ENCODE measurements around the gene TNFAIP3.

The TNFAIP3 gene

DNA sequence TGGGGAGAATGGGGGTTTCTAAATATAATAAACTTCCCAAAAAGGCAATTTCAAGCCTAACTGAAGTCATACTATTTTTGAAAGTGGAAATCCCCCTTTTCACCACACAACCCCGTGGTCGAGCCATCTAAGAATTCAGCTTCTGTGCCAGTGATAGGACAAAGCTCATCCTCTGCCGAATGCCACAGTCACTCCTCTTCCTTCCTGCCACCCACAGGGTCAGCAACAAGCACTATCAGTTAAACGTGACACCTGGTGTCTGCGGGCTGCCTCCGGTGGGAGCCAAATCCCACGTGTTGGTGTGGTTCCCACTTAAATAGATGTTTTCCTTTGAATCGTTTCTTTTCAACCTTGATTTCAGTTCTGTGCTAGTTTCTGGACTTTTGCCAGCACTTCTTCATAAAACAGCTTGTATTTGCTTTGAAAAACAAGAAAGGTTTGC is 60.7 kb downstream of the TNFAIP3 start:
- H3K9ac ChIP-seq (ENCODE audit: low read length) = peak overlapping the region; percentile 80
- H4K20me1 ChIP-seq (ENCODE audit: insufficient read depth, low read length) = no peaks in the 10 kb centered on the region
- no peak for TF ChIP-seq EZH2phosphoT487 (IDR thresholded peaks at IDR 0.05; ENCODE audit: low read depth)
- TF ChIP-seq, protein P1, sequence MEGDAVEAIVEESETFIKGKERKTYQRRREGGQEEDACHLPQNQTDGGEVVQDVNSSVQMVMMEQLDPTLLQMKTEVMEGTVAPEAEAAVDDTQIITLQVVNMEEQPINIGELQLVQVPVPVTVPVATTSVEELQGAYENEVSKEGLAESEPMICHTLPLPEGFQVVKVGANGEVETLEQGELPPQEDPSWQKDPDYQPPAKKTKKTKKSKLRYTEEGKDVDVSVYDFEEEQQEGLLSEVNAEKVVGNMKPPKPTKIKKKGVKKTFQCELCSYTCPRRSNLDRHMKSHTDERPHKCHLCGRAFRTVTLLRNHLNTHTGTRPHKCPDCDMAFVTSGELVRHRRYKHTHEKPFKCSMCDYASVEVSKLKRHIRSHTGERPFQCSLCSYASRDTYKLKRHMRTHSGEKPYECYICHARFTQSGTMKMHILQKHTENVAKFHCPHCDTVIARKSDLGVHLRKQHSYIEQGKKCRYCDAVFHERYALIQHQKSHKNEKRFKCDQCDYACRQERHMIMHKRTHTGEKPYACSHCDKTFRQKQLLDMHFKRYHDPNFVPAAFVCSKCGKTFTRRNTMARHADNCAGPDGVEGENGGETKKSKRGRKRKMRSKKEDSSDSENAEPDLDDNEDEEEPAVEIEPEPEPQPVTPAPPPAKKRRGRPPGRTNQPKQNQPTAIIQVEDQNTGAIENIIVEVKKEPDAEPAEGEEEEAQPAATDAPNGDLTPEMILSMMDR (IDR thresholded peaks at IDR 0.05; ENCODE audit: low read depth, low read length) = no peak
- no peaks in the 10 kb centered on the region for H3K27me3 ChIP-seq (ENCODE audit: low read depth, low read length)
- H3K9me3 ChIP-seq (ENCODE audit: insufficient read depth, low read length) = no peaks in the 10 kb centered on the region
- H3K4me1 ChIP-seq (ENCODE audit: low read length) = peaks cover 92% of the 10 kb centered on the region
- peak overlapping the region; percentile 39 for H3K4me3 ChIP-seq (ENCODE audit: low read length)
- H3K4me2 ChIP-seq (ENCODE audit: low read length) = peak overlapping the region; percentile 71
- no peaks in the 10 kb centered on the region for H3K79me2 ChIP-seq (ENCODE audit: low read length)
- no peak overlapping the region for H2AFZ ChIP-seq (ENCODE audit: low read depth, low read length)
- H3K36me3 ChIP-seq (replicated peaks; ENCODE audit: low read depth, low read length) = no peaks in the 10 kb centered on the region
- H3K27ac ChIP-seq (ENCODE audit: low read length) = peak overlapping the region; percentile 98

DNA sequence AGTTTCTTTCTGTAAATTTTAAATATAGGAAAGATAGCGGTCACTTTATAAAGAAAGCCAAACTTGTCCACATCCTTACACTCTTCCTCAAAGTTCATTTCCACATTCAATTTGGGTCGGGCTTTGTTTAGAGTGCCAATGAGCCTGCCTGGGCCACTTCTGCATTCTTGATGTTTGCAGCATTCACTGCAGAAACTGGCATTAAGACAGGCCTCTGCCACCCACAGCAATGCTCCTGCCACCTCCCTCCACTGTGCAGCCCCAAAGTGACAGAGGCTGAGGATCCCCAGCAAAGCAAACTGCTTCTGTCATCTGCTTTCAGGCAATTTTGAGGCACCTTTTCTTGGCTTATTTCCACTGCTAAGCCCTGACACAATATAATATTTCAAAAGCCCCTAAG is 61.2 kb downstream of the TNFAIP3 start:
- Histone ChIP-seq H3K4me2 (ENCODE audit: low read length) (peak overlapping the region; percentile 71), H2AFZ (ENCODE audit: low read depth, low read length) (no peak overlapping the region)

DNA sequence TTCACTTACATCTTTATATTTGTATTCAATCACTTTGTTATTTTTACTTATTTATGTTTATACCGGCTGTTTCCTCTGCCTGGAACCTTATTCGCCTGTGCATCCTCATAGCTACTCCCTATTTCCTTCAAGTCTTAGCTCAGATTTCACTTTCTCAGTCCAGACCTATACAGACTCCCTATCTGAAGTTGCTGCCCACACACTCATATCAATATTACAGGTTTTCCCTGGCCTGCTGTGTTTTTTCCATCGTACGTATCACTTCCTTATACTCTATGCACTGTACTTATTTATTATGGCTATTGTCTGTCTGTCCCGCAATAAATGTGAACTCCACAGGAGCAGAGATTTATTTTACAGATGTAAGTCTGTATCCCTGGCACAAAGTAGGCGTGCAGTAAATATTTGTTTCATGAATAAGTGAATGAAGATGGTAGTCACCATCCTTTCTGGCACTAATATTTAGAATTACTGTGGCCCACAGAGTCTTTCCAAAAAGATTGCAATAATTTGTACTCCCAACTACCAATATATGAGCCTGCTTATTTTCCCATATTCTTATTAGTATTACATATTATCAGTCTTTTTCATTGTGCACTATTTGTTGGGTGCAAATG is 64.9 kb downstream of the TNFAIP3 start:
- Histone ChIP-seq H3K4me3 (ENCODE audit: low read length) (peak overlapping the region; percentile 34), H3K4me1 (ENCODE audit: low read length) (peaks cover 50% of the 10 kb centered on the region), H3K4me2 (ENCODE audit: low read length) (peak overlapping the region; percentile 56), H3K36me3 (replicated peaks; ENCODE audit: low read depth, low read length) (no peaks in the 10 kb centered on the region), H3K9me3 (ENCODE audit: insufficient read depth, low read length) (no peaks in the 10 kb centered on the region), H2AFZ (ENCODE audit: low read depth, low read length) (no peak overlapping the region), H3K27ac (ENCODE audit: low read length) (peak overlapping the region; percentile 45), H3K27me3 (ENCODE audit: low read depth, low read length) (no peaks in the 10 kb centered on the region), H3K79me2 (ENCODE audit: low read length) (no peaks in the 10 kb centered on the region), H3K9ac (ENCODE audit: low read length) (peak overlapping the region; percentile 40), H4K20me1 (ENCODE audit: insufficient read depth, low read length) (no peaks in the 10 kb centered on the region)
- TF ChIP-seq, protein P1 (IDR thresholded peaks at IDR 0.05; ENCODE audit: low read depth, low read length) = no peak
- TF ChIP-seq EZH2phosphoT487 (IDR thresholded peaks at IDR 0.05; ENCODE audit: low read depth) = no peak

More for the DNA sequence above, 61.2 kb downstream of the TNFAIP3 start:
- Histone ChIP-seq H4K20me1 (ENCODE audit: insufficient read depth, low read length) (no peaks in the 10 kb centered on the region), H3K27ac (ENCODE audit: low read length) (peak overlapping the region; percentile 98), H3K36me3 (replicated peaks; ENCODE audit: low read depth, low read length) (no peaks in the 10 kb centered on the region), H3K4me1 (ENCODE audit: low read length) (peaks cover 87% of the 10 kb centered on the region), H3K9ac (ENCODE audit: low read length) (peak overlapping the region; percentile 73), H3K79me2 (ENCODE audit: low read length) (no peaks in the 10 kb centered on the region), H3K4me3 (ENCODE audit: low read length) (peak overlapping the region; percentile 39), H3K27me3 (ENCODE audit: low read depth, low read length) (no peaks in the 10 kb centered on the region), H3K9me3 (ENCODE audit: insufficient read depth, low read length) (no peaks in the 10 kb centered on the region)
- TF ChIP-seq EZH2phosphoT487 (IDR thresholded peaks at IDR 0.05; ENCODE audit: low read depth) = no peak
- TF ChIP-seq, protein P1 (IDR thresholded peaks at IDR 0.05; ENCODE audit: low read depth, low read length) = no peak
